Measurements from ENCODE around the gene PRKN.
"Not testable (repeated sequence)": the region's sequence is repeated elsewhere in the genome, so short reads cannot be mapped to it uniquely, and the experiment has no call there.

The PRKN gene

GRCh38 chr6:161522276-161522675, 1205.3 kb downstream of the PRKN start:
- H3K9ac ChIP-seq (ENCODE audit: low read depth, low read length) = no peak overlapping the region
- H3K36me3 ChIP-seq (ENCODE audit: insufficient read depth, low read length) = no peaks in the 10 kb centered on the region
- no peaks in the 10 kb centered on the region for H3K9me3 ChIP-seq (ENCODE audit: control insufficient read depth, insufficient read depth, low read length)
- H3K4me1 ChIP-seq (ENCODE audit: insufficient read depth, low read length) = no peaks in the 10 kb centered on the region

- Histone ChIP-seq H3K9ac (ENCODE audit: low read depth, low read length) (no peak overlapping the region), H3K4me1 (ENCODE audit: insufficient read depth, low read length) (no peaks in the 10 kb centered on the region), H3K9me3 (ENCODE audit: control insufficient read depth, insufficient read depth, low read length) (no peaks in the 10 kb centered on the region), H3K36me3 (ENCODE audit: insufficient read depth, low read length) (no peaks in the 10 kb centered on the region)
Measured at GRCh38 chr6:161511447-161512095, 1216.0 kb downstream of the PRKN start.

- Histone ChIP-seq H3K9me3 (ENCODE audit: control insufficient read depth, insufficient read depth, low read length) (no peaks in the 10 kb centered on the region), H3K9ac (ENCODE audit: low read depth, low read length) (no peak overlapping the region), H3K4me1 (ENCODE audit: insufficient read depth, low read length) (no peaks in the 10 kb centered on the region), H3K36me3 (ENCODE audit: insufficient read depth, low read length) (no peaks in the 10 kb centered on the region)
Measured at GRCh38 chr6:161508341-161508740, 1219.2 kb downstream of the PRKN start.

- H3K9me3 ChIP-seq (ENCODE audit: control insufficient read depth, insufficient read depth, low read length) = no peaks in the 10 kb centered on the region
- H3K9ac ChIP-seq (ENCODE audit: low read depth, low read length) = no peak overlapping the region
- H3K4me1 ChIP-seq (ENCODE audit: insufficient read depth, low read length) = no peaks in the 10 kb centered on the region
- no peaks in the 10 kb centered on the region for H3K36me3 ChIP-seq (ENCODE audit: insufficient read depth, low read length)
Measured at GRCh38 chr6:161507375-161507774, 1220.2 kb downstream of the PRKN start.

- no peak overlapping the region for H3K9ac ChIP-seq (ENCODE audit: low read depth, low read length)
- no peaks in the 10 kb centered on the region for H3K4me1 ChIP-seq (ENCODE audit: insufficient read depth, low read length)
- no peaks in the 10 kb centered on the region for H3K36me3 ChIP-seq (ENCODE audit: insufficient read depth, low read length)
- H3K9me3 ChIP-seq (ENCODE audit: control insufficient read depth, insufficient read depth, low read length) = no peaks in the 10 kb centered on the region
Measured at GRCh38 chr6:161503570-161503969, 1224.0 kb downstream of the PRKN start.

- Histone ChIP-seq H3K4me1 (ENCODE audit: insufficient read depth, low read length) (no peaks in the 10 kb centered on the region), H3K36me3 (ENCODE audit: insufficient read depth, low read length) (no peaks in the 10 kb centered on the region), H3K9me3 (ENCODE audit: control insufficient read depth, insufficient read depth, low read length) (no peaks in the 10 kb centered on the region), H3K9ac (ENCODE audit: low read depth, low read length) (no peak overlapping the region)
Measured at GRCh38 chr6:161498881-161499280, 1228.7 kb downstream of the PRKN start.

GRCh38 chr6:161498359-161498758, 1229.2 kb downstream of the PRKN start:
- H3K36me3 ChIP-seq (ENCODE audit: insufficient read depth, low read length) = no peaks in the 10 kb centered on the region

GRCh38 chr6:161496941-161497340, 1230.6 kb downstream of the PRKN start:
- no peak overlapping the region for H3K9ac ChIP-seq (ENCODE audit: low read depth, low read length)
- H3K4me1 ChIP-seq (ENCODE audit: insufficient read depth, low read length) = no peaks in the 10 kb centered on the region
- no peaks in the 10 kb centered on the region for H3K36me3 ChIP-seq (ENCODE audit: insufficient read depth, low read length)
- H3K9me3 ChIP-seq (ENCODE audit: control insufficient read depth, insufficient read depth, low read length) = no peaks in the 10 kb centered on the region

More at GRCh38 chr6:161498359-161498758, 1229.2 kb downstream of the PRKN start:
- Histone ChIP-seq H3K9ac (ENCODE audit: low read depth, low read length) (no peak overlapping the region), H3K9me3 (ENCODE audit: control insufficient read depth, insufficient read depth, low read length) (no peaks in the 10 kb centered on the region), H3K4me1 (ENCODE audit: insufficient read depth, low read length) (no peaks in the 10 kb centered on the region)

GRCh38 chr6:161496271-161496670, 1231.3 kb downstream of the PRKN start:
- H3K9ac ChIP-seq (ENCODE audit: low read depth, low read length); H3K36me3 ChIP-seq (ENCODE audit: insufficient read depth, low read length): not testable (repeated sequence)

GRCh38 chr6:161494566-161494965, 1233.0 kb downstream of the PRKN start:
- H3K9me3 ChIP-seq (ENCODE audit: control insufficient read depth, insufficient read depth, low read length) = no peaks in the 10 kb centered on the region
- H3K4me1 ChIP-seq (ENCODE audit: insufficient read depth, low read length) = no peaks in the 10 kb centered on the region; the same call in 1 of the 2 replicates
- H3K9ac ChIP-seq (ENCODE audit: low read depth, low read length) = no peak overlapping the region
- H3K36me3 ChIP-seq (ENCODE audit: insufficient read depth, low read length) = no peaks in the 10 kb centered on the region

More at GRCh38 chr6:161496271-161496670, 1231.3 kb downstream of the PRKN start:
- H3K4me1 ChIP-seq (ENCODE audit: insufficient read depth, low read length); H3K9me3 ChIP-seq (ENCODE audit: control insufficient read depth, insufficient read depth, low read length): not testable (repeated sequence)

GRCh38 chr6:161493576-161494118, 1233.9 kb downstream of the PRKN start:
- Histone ChIP-seq H3K36me3 (ENCODE audit: insufficient read depth, low read length) (no peaks in the 10 kb centered on the region), H3K4me1 (ENCODE audit: insufficient read depth, low read length) (no peaks in the 10 kb centered on the region; the same call in 1 of the 2 replicates), H3K9ac (ENCODE audit: low read depth, low read length) (no peak overlapping the region), H3K9me3 (ENCODE audit: control insufficient read depth, insufficient read depth, low read length) (no peaks in the 10 kb centered on the region)

- H3K36me3 ChIP-seq (ENCODE audit: insufficient read depth, low read length) = no peaks in the 10 kb centered on the region
- H3K4me1 ChIP-seq (ENCODE audit: insufficient read depth, low read length) = peaks cover 12% of the 10 kb centered on the region; the same call in 1 of the 2 replicates
- no peaks in the 10 kb centered on the region for H3K9me3 ChIP-seq (ENCODE audit: control insufficient read depth, insufficient read depth, low read length)
- H3K9ac ChIP-seq (ENCODE audit: low read depth, low read length) = no peak overlapping the region
Measured at GRCh38 chr6:161489626-161490306, 1237.8 kb downstream of the PRKN start.

GRCh38 chr6:161487694-161488093, 1239.9 kb downstream of the PRKN start:
- H3K9me3 ChIP-seq (ENCODE audit: control insufficient read depth, insufficient read depth, low read length) = no peaks in the 10 kb centered on the region
- H3K9ac ChIP-seq (ENCODE audit: low read depth, low read length) = no peak overlapping the region
- H3K36me3 ChIP-seq (ENCODE audit: insufficient read depth, low read length) = no peaks in the 10 kb centered on the region
- H3K4me1 ChIP-seq (ENCODE audit: insufficient read depth, low read length) = peaks cover 16% of the 10 kb centered on the region; the same call in 1 of the 2 replicates

- H3K4me1 ChIP-seq (ENCODE audit: insufficient read depth, low read length) = peaks cover 17% of the 10 kb centered on the region; the same call in 1 of the 2 replicates
- H3K36me3 ChIP-seq (ENCODE audit: insufficient read depth, low read length) = no peaks in the 10 kb centered on the region
- no peaks in the 10 kb centered on the region for H3K9me3 ChIP-seq (ENCODE audit: control insufficient read depth, insufficient read depth, low read length)
- H3K9ac ChIP-seq (ENCODE audit: low read depth, low read length) = no peak overlapping the region
Measured at GRCh38 chr6:161487217-161487531, 1240.4 kb downstream of the PRKN start.
